ENCODE results near the gene GHR. TPM values are rescaled to one million over a fixed set of nuclear protein-coding genes. Genes with fewer than 3 reads are reported as not detected.
A peak's percentile ranks its signal among the peaks of the same experiment; 100 is the strongest.
"Not testable (repeated sequence)": the region's sequence is repeated elsewhere in the genome, so short reads cannot be mapped to it uniquely, and the experiment has no call there.

Gene GHR
- total RNA-seq, 2 experiments from 2014 or later, result not detected

GRCh38 chr5:42570966-42571960 is 148.0 kb downstream of the GHR start:
- Mint-ChIP-seq H3K36me3 (no peaks in the 10 kb centered on the region), H3K4me1 (no peaks in the 10 kb centered on the region), H3K9me3 (ENCODE audit: low read depth) (no peaks in the 10 kb centered on the region), H3K4me3 (no peak overlapping the region), H3K27me3 (peaks cover 10% of the 10 kb centered on the region), H3K27ac (no peak overlapping the region)
- no peak for DNase-seq
- no peak for ATAC-seq
- CTCF ChIA-PET, result interaction anchor here (1.5 kb wide), 1 partner anchor 12 kb away, joined by 4 read pairs; no protein-coding TSS in a partner anchor

- no peak overlapping the region for H3K27ac Mint-ChIP-seq
- H3K4me1 Mint-ChIP-seq, result no peaks in the 10 kb centered on the region
- no peak overlapping the region for H3K4me3 Mint-ChIP-seq
- ATAC-seq (no peak), DNase-seq (no peak)
- CTCF ChIA-PET, result no interaction called here
- H3K36me3 Mint-ChIP-seq, result no peaks in the 10 kb centered on the region
- H3K27me3 Mint-ChIP-seq, result peaks cover 14% of the 10 kb centered on the region
- no peaks in the 10 kb centered on the region for H3K9me3 Mint-ChIP-seq (ENCODE audit: low read depth)
Measured at GRCh38 chr5:42572313-42572712, 149.1 kb downstream of the GHR start.

GRCh38 chr5:42573386-42573785 is 150.1 kb downstream of the GHR start:
- CTCF ChIA-PET, result no interaction called here
- no peak for DNase-seq
- H3K9me3 Mint-ChIP-seq (ENCODE audit: low read depth), result no peaks in the 10 kb centered on the region
- no peaks in the 10 kb centered on the region for H3K36me3 Mint-ChIP-seq
- ATAC-seq, result no peak
- no peaks in the 10 kb centered on the region for H3K4me1 Mint-ChIP-seq
- no peak overlapping the region for H3K4me3 Mint-ChIP-seq
- H3K27ac Mint-ChIP-seq, result no peak overlapping the region
- peaks cover 11% of the 10 kb centered on the region for H3K27me3 Mint-ChIP-seq

GRCh38 chr5:42575914-42576313 is 152.7 kb downstream of the GHR start:
- H3K4me3 Mint-ChIP-seq; H3K4me1 Mint-ChIP-seq; H3K27ac Mint-ChIP-seq; ATAC-seq; H3K36me3 Mint-ChIP-seq; DNase-seq; CTCF ChIA-PET; H3K9me3 Mint-ChIP-seq (ENCODE audit: low read depth): not testable (repeated sequence)
- peaks cover 15% of the 10 kb centered on the region for H3K27me3 Mint-ChIP-seq

GRCh38 chr5:42578901-42579300 is 155.7 kb downstream of the GHR start:
- CTCF ChIA-PET; H3K9me3 Mint-ChIP-seq (ENCODE audit: low read depth); ATAC-seq; H3K4me3 Mint-ChIP-seq; DNase-seq; H3K4me1 Mint-ChIP-seq; H3K27ac Mint-ChIP-seq; H3K36me3 Mint-ChIP-seq: not testable (repeated sequence)
- peaks cover 15% of the 10 kb centered on the region for H3K27me3 Mint-ChIP-seq

GRCh38 chr5:42579320-42579719 is 156.1 kb downstream of the GHR start:
- no peak for ATAC-seq

GRCh38 chr5:42581845-42582244 is 158.6 kb downstream of the GHR start:
- DNase-seq (no peak), ATAC-seq (no peak)
- Mint-ChIP-seq H3K9me3 (ENCODE audit: low read depth) (no peaks in the 10 kb centered on the region), H3K27ac (no peak overlapping the region), H3K4me1 (no peaks in the 10 kb centered on the region), H3K4me3 (no peak overlapping the region), H3K27me3 (peaks cover 26% of the 10 kb centered on the region), H3K36me3 (no peaks in the 10 kb centered on the region)
- CTCF ChIA-PET, result interaction anchor here (1.8 kb wide), 1 partner anchor 9 kb away, joined by 4 read pairs; no protein-coding TSS in a partner anchor

More at GRCh38 chr5:42579320-42579719, 156.1 kb downstream of the GHR start:
- Mint-ChIP-seq H3K9me3 (ENCODE audit: low read depth) (no peaks in the 10 kb centered on the region), H3K27ac (no peak overlapping the region), H3K27me3 (peaks cover 18% of the 10 kb centered on the region), H3K4me1 (no peaks in the 10 kb centered on the region), H3K36me3 (no peaks in the 10 kb centered on the region), H3K4me3 (no peak overlapping the region)
- no peak for DNase-seq
- CTCF ChIA-PET, result no interaction called here

- CTCF ChIA-PET, result interaction anchor here (1.1 to 1.8 kb wide), 6 partner anchors 8 to 726 kb away, joined by 3 to 8 read pairs (median 4); partner anchors contain the start of gene GHR
- Mint-ChIP-seq H3K9me3 (ENCODE audit: low read depth) (no peaks in the 10 kb centered on the region), H3K36me3 (no peaks in the 10 kb centered on the region), H3K4me3 (no peak overlapping the region), H3K4me1 (no peaks in the 10 kb centered on the region), H3K27ac (no peak overlapping the region), H3K27me3 (peaks cover 23% of the 10 kb centered on the region)
- DNase-seq (no peak), ATAC-seq (no peak)
Measured at GRCh38 chr5:42582723-42583122, 159.5 kb downstream of the GHR start.

- no peak overlapping the region for H3K4me3 Mint-ChIP-seq
- peak; percentile 55 for DNase-seq
- no peaks in the 10 kb centered on the region for H3K4me1 Mint-ChIP-seq
- H3K27ac Mint-ChIP-seq, result no peak overlapping the region
- CTCF ChIA-PET, result interaction anchor here (0.8 to 1.8 kb wide), 10 partner anchors 8 to 726 kb away, joined by 3 to 8 read pairs (median 4); partner anchors contain the start of gene GHR
- no peaks in the 10 kb centered on the region for H3K36me3 Mint-ChIP-seq
- peaks cover 23% of the 10 kb centered on the region for H3K27me3 Mint-ChIP-seq
- peak; percentile 33 for ATAC-seq
- no peaks in the 10 kb centered on the region for H3K9me3 Mint-ChIP-seq (ENCODE audit: low read depth)
Measured at GRCh38 chr5:42583322-42583721, 160.1 kb downstream of the GHR start.

- H3K36me3 Mint-ChIP-seq, result no peaks in the 10 kb centered on the region
- DNase-seq (no peak), ATAC-seq (no peak)
- no peaks in the 10 kb centered on the region for H3K4me1 Mint-ChIP-seq
- no peak overlapping the region for H3K4me3 Mint-ChIP-seq
- H3K9me3 Mint-ChIP-seq (ENCODE audit: low read depth), result no peaks in the 10 kb centered on the region
- no peak overlapping the region for H3K27ac Mint-ChIP-seq
- CTCF ChIA-PET, result interaction anchor here (1.0 kb wide), 1 partner anchor 181 kb away, joined by 3 read pairs; no protein-coding TSS in a partner anchor
- H3K27me3 Mint-ChIP-seq, result peaks cover 41% of the 10 kb centered on the region
Measured at GRCh38 chr5:42586625-42587024, 163.4 kb downstream of the GHR start.

GRCh38 chr5:42587096-42587723 is 164.0 kb downstream of the GHR start:
- CTCF ChIA-PET, result interaction anchor here (1.0 kb wide), 1 partner anchor 180 kb away, joined by 3 read pairs; no protein-coding TSS in a partner anchor
- Mint-ChIP-seq H3K4me3 (no peak overlapping the region), H3K36me3 (no peaks in the 10 kb centered on the region), H3K4me1 (no peaks in the 10 kb centered on the region), H3K27me3 (peaks cover 43% of the 10 kb centered on the region), H3K27ac (no peak overlapping the region), H3K9me3 (ENCODE audit: low read depth) (no peaks in the 10 kb centered on the region)
- DNase-seq, result no peak
- ATAC-seq, result no peak

GRCh38 chr5:42590566-42590965 is 167.3 kb downstream of the GHR start:
- no peaks in the 10 kb centered on the region for H3K9me3 Mint-ChIP-seq (ENCODE audit: low read depth)
- no peaks in the 10 kb centered on the region for H3K36me3 Mint-ChIP-seq
- CTCF ChIA-PET, result interaction anchor here (1.3 kb wide), 1 partner anchor 8 kb away, joined by 4 read pairs; no protein-coding TSS in a partner anchor
- peaks cover 37% of the 10 kb centered on the region for H3K27me3 Mint-ChIP-seq
- no peak overlapping the region for H3K27ac Mint-ChIP-seq
- H3K4me3 Mint-ChIP-seq, result no peak overlapping the region
- DNase-seq (no peak), ATAC-seq (no peak)
- no peaks in the 10 kb centered on the region for H3K4me1 Mint-ChIP-seq

GRCh38 chr5:42591015-42591414 is 167.8 kb downstream of the GHR start:
- Mint-ChIP-seq H3K36me3 (no peaks in the 10 kb centered on the region), H3K27ac (no peak overlapping the region), H3K27me3 (peaks cover 37% of the 10 kb centered on the region), H3K9me3 (ENCODE audit: low read depth) (no peaks in the 10 kb centered on the region), H3K4me1 (no peaks in the 10 kb centered on the region), H3K4me3 (no peak overlapping the region)
- ATAC-seq (no peak), DNase-seq (no peak)
- CTCF ChIA-PET, result interaction anchor here (0.7 to 1.3 kb wide), 2 partner anchors 8 to 15 kb away, joined by 3 to 4 read pairs; no protein-coding TSS in a partner anchor
